Measurements from ENCODE around the gene SEC24D. TPM values are rescaled to one million over a fixed set of nuclear protein-coding genes. Genes with fewer than 3 reads are reported as not detected.
"Not testable (repeated sequence)": the region's sequence is repeated elsewhere in the genome, so short reads cannot be mapped to it uniquely, and the experiment has no call there.

The SEC24D gene
- total RNA-seq, 1 donor, result 134 TPM

DNA sequence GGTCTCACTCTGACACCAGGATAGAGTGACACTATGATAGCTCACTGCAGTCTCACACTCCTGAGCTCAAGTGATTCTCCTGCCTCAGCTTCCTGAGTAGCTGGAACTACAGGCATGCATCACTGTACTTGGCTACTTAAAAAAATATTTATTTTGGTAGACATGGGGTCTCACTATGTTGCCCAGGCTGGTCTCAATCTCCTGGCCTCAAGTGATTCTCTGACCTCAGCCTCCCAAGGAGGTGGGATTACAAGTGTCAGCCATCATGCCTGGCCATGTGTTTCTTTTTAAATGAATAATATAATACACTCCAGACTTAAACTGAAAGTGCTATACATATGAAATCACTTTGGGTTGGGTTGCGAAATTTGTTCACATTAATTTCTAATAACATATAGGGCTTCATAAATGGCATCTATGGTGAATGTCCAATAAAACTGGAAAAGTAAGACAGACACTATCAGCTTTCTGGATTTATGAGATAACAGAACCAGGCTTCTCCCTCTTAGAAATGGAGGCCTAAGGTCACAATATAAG is 48.0 kb downstream of the SEC24D start:
- peak; percentile 61 for DNase-seq (ENCODE audit: low read depth)
- H3K4me3 ChIP-seq (ENCODE audit: low read depth, low read length), result no peak overlapping the region
- no peak for TF ChIP-seq CTCF (IDR thresholded peaks at IDR 0.05; ENCODE audit: insufficient read depth, low read depth, low read length)

DNA sequence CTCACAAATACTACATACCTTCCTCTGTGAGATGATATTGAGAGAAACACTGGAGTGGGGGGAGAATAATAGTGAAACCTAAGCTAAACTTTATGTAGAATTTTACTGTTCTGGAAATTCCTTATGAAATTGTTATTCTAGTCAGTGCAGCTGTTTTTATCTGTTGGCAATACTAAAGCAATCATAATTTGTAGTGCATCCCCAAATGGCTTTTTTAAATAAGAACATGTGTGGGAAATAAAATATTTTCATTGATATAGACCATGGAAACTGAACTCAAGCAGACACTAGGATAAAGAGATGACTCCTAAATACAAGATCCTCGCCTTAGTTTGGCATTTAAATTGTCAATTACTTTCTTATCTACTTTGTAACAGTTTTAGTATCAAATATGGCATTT is 51.1 kb downstream of the SEC24D start:
- H3K4me3 ChIP-seq (ENCODE audit: low read depth, low read length), result no peak overlapping the region
- no peak for DNase-seq (ENCODE audit: low read depth)
- no peak for TF ChIP-seq CTCF (IDR thresholded peaks at IDR 0.05; ENCODE audit: insufficient read depth, low read depth, low read length)

GRCh38 chr4:118783887-118784286 is 52.0 kb downstream of the SEC24D start:
- no peak for TF ChIP-seq CTCF (IDR thresholded peaks at IDR 0.05; ENCODE audit: insufficient read depth, low read depth, low read length)
- no peak overlapping the region for H3K4me3 ChIP-seq (ENCODE audit: low read depth, low read length)

GRCh38 chr4:118782886-118783285 is 53.0 kb downstream of the SEC24D start:
- DNase-seq (ENCODE audit: low read depth); H3K4me3 ChIP-seq (ENCODE audit: low read depth, low read length): not testable (repeated sequence)

More at GRCh38 chr4:118783887-118784286, 52.0 kb downstream of the SEC24D start:
- DNase-seq (ENCODE audit: low read depth), result no peak

GRCh38 chr4:118777649-118778048 is 58.3 kb downstream of the SEC24D start:
- DNase-seq (ENCODE audit: low read depth); H3K4me3 ChIP-seq (ENCODE audit: low read depth, low read length): not testable (repeated sequence)

DNA sequence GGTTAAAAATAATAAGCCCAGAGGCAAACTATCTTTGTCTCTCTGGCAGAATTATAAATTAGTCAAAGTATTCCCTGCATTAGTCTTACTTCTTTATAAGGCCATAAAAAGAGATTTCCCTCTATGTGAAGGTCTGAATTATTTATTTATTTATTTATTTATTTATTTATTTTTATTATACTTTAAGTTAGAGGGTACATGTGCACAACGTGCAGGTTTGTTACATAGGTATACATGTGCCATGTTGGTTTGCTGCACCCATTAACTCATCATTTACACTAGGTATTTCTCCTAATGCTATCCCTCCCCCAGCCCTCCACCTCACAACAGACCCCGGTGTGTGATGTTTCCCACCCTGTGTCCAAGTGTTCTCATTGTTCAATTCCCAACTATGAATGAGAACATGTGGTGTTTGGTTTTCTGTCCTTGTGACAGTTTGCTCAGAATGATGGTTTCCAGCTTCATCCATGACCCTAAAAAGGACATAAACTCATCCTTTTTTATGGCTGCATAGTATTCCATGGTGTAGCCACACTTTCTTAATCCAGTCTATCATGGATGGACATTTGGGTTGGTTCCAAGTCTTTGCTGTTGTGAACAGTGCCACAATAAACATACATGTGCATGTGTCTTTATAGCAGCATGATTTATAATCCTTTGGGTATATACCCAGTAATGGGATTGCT is 58.8 kb downstream of the SEC24D start:
- H3K4me3 ChIP-seq (ENCODE audit: low read depth, low read length); DNase-seq (ENCODE audit: low read depth): not testable (repeated sequence)

DNA sequence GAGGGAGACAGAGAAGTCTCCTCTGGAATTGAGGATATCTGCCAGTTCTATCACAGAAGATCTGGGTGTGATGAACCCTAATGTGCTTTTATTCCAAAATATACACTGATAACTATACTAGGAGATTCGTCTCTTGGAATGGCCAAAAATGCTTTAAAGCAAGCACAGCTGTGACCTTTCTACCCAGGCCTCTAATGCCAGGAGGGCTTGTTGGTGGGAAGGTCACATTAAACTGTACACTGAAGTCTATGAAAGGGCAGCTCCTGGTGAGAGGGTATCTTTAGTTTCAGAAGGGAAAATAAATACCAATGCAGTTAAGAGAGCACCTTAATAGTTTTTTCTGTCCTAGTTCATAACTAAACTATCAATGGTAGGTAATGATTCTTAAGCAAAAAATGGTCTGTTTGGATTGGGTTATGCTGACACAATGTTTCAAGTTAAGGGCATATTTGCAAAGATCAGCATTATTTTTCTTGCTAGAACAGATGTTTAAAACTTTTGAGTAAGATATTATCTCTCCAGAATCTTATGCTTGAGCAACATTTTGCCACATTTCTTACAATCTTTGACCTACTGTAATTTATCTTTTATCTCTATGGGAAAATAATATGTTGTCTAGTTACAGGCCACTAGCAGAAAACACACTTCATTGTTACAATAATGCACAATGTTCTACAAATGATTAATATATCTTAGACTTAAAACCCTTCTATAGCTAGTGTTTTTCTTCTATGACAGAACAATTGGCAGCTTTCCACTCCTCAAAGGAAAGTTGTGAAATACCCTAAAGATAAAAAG is 59.6 kb downstream of the SEC24D start:
- peak; percentile 84 for DNase-seq (ENCODE audit: low read depth)
- no peak for TF ChIP-seq CTCF (IDR thresholded peaks at IDR 0.05; ENCODE audit: insufficient read depth, low read depth, low read length)
- no peak overlapping the region for H3K4me3 ChIP-seq (ENCODE audit: low read depth, low read length)

DNA sequence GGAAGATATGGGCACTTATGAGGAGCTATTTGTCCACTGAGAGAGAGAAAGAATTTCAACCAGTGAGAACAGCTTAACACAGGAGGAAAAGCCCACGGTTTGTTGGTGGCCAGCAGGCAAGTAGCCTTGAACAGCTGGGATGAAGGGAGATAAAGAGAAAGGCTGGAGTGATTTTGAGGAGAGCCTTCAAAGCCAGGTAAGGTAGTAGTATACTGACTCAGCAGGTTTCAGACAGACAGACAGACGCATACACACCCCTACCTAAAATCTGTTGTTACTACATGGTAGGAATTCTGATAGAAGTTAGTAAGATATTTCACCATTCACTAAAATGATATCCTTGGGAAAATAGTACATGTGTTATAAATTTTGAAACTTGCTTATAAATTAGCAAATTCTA is 60.5 kb downstream of the SEC24D start:
- H3K4me3 ChIP-seq (ENCODE audit: low read depth, low read length), result no peak overlapping the region
- no peak for TF ChIP-seq CTCF (IDR thresholded peaks at IDR 0.05; ENCODE audit: insufficient read depth, low read depth, low read length)
- no peak for DNase-seq (ENCODE audit: low read depth)

Data from fibroblast of villous mesenchyme (primary cell).